HuH-7 (cell line): ENCODE data around the gene RFC2.
"Not testable (repeated sequence)": the region's sequence is repeated elsewhere in the genome, so short reads cannot be mapped to it uniquely, and the experiment has no call there.

Source experiments
- DNase-seq: peaks from one replicate; pipeline ENCODE4 v3.0.0; 2011; ENCODE audit warnings: low spot score

The RFC2 gene

DNA sequence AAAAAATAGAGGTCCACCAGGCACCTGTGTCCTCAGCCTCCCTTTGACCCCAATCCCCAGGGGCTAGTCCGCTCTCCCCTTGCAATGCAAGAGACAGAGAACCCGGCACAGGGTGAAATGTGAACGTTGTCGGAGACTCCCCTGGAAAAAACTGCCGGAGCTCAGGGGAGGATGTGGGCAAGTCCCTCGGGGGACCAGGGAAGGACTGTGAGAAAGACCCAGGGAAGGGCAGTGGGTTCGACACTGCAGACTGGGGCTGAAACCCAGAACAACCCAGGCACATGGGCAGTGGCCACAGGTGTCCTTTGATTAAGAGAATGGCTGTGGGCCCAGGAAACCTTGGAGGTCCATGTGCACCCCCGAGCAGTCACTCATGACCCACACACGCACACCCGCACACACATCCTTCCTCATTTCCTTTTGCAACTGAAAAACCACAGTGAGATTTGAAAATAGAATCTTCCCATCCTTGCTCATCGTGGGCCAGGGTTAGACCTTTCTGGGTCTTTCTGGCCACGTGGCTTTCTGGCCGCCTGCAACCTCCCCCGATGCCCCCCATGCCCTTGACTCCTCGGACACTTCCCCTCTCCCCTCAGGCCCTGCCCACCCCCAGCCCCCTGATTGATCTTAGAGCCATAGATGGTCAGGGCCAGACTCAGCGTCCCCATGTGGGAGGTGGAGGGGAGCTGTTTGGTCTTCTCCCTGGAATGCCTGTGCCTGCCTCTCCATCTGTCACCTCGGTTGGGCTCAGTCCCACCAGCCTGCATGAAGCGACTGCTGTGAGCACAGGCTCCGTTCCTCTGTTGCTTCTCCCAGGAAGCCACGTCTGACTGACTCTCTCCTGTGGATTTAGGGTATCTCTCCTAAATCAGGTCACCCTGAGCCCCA, 36.5 kb downstream of the RFC2 start:
- no peak for DNase-seq

DNA sequence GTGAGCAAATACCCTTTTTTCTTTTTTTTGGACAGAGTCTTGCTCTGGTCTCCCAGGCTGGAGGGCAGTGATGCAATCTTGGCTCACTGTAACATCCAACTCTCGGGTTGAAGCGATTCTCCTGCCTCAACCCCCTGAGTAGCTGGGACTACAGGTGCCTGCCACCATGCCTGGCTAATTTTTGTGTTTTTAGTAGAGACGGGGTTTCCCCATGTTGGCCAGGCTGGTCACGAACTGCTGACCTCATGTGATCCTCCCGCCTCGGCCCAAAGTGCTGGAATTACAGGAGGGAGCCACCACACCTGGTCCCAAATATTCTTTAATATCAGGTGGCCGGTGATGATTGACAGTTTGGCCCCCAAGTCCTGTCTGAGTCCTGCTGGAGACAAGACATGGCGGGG, 37.8 kb downstream of the RFC2 start:
- no peak for DNase-seq

DNA sequence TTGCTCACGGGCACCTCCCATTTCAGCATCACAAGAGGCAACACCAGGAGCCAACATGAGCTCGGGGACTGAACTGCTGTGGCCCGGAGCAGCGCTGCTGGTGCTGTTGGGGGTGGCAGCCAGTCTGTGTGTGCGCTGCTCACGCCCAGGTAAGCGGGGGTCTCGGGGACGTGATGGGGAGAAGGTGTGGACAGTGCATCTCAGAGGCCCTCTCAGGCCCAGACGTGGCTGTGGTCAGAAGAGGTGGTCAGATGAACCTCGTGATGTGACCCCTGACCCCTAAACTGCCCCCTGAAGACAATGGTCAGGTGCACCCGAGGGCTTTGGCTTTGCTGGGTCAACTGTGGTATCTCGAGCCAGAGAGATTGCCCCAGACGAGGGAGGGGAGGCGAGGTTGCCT, 38.3 kb downstream of the RFC2 start:
- no peak for DNase-seq

DNA sequence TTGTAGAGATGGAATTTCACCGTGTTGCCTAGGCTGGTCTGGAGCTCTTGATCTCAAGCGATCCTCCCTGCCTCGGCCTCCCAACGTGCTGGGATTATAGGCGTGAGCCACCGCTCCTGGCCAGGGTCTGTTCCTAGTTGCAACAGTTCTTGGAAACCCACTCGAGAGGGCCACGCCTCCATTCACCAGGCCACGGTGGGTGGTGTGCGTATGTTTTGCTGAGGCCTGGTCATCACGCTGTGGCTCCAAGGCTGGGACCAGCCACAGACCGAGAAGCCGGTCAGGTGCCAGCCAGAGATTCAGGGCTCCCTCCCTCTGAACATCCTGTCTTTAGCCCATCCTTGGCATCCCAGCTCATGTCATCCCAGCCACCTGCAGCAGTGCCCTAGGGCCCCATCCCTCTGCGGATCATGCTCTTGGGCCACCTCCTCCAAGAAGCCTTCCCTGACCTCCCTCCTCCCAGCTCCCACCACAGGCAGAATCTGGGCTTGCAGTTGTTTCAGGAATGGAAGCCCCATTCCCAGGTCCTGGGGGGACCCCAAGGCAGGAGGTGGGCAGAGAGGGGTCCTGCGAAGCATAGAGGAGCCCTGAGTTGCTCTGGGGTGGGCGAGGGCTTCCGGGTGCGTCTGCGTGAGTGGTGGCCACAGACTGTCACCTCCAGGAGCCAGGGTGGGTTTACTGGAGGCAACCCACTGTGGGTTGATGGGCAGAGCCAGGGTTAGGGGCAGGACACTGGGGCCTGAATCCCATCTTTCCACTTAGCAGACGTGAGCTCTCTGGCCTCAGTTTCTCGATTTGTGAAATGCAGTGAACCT, 39.2 kb downstream of the RFC2 start:
- DNase-seq = no peak

DNA sequence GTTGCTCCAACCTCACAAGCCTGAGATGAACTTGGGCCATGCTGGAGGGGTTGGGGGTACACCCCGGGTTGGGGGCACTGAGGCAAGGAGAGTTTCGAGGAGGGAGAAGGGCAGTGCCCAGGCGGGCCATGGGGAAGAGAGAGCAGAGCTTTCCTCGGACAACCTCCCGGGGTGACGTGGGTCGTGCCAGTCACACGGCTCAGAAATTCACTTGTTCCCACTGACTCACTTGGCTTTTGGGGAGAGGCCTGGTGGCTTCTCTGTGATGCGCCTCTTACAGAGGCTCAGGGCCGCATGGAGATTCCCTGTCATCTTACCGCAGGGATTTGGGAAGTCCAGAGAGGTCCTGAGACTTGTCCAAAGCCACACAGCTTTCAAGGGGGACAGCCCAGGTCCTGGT, 41.5 kb downstream of the RFC2 start:
- no peak for DNase-seq

DNA sequence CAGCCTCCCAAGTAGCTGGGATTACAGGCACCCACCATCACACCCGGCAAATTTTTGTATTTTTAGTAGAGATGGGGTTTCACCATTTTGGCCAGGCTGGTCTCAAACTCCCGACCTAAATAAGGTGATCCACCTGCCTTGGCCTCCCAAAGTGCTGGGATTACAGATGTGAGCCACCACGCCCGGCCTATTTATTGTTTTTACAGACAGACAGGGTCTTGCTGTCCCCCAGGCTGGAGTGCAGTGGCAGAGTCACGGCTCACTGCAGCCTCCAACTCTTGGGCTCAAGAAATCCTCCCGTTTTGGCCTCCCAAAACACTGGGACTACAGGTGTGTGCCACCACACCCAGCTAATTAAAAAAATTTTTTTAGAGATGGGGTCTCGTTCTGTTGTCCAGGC, 46.0 kb downstream of the RFC2 start:
- not testable (repeated sequence) for DNase-seq

DNA sequence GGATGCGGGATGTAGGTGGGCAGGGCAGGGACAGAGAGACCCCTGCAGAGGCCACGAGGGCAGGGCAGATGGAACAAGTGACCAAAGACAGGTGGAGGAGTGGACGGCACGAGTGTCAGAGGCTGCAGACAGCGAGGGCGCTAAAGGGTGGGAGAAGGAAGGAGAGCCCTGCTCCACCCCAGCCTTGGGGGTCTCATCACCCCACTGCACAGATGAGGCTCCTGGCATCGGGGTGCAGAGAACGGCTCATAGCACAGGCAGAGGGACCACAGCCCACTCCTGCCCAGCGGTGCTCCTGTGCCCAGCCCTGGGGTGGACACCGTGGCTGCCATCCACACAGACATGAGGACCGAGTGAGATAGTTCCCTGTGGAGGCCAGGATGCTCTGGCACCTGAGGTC, 46.6 kb downstream of the RFC2 start:
- DNase-seq = no peak

DNA sequence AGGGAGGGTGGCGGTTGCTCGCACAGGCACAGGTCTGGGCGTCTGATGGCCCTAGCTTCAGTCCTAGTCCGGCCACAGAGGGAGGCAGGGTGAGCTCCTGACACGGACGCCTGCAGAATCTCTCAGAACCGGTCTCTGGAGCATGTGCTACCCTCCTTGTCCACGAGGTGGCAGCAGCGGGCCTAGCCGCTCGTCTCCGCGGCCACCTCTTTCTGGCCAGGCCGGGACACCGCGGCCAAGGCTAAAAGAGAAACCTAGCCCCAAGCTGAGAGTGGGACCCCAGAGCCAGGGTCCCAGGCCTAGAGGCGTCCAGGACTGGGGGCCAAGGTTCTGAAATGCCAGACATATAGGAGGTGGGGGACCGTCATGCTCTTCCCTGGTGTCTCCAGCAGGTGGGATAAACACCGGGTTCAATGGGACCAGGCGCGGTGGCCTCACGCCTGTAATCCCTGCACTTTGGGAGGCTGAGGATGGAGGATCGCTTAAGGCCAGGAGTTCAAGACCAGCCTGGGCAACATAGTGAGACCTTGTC, 47.5 kb downstream of the RFC2 start:
- DNase-seq = peak; percentile 77

DNA sequence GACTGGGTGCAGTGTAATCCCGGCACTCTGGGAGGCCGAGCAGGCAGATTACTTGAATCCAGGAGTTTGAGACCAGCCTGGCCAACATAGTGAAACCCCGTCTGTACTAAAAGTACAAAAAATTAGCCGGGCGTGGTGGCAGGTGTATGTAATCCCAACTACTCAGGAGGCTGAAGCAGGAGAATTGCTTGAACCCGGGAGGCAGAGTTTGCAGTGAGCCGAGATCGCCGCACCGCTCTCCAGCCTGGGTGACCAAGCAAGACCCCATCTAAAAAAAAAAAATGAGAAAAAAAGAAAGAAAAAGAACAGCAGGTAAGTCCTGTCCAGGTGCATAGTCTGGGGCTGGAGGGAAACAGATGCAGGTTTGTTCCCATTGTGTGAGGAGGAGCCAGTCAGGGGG, 48.1 kb downstream of the RFC2 start:
- DNase-seq = not testable (repeated sequence)

DNA sequence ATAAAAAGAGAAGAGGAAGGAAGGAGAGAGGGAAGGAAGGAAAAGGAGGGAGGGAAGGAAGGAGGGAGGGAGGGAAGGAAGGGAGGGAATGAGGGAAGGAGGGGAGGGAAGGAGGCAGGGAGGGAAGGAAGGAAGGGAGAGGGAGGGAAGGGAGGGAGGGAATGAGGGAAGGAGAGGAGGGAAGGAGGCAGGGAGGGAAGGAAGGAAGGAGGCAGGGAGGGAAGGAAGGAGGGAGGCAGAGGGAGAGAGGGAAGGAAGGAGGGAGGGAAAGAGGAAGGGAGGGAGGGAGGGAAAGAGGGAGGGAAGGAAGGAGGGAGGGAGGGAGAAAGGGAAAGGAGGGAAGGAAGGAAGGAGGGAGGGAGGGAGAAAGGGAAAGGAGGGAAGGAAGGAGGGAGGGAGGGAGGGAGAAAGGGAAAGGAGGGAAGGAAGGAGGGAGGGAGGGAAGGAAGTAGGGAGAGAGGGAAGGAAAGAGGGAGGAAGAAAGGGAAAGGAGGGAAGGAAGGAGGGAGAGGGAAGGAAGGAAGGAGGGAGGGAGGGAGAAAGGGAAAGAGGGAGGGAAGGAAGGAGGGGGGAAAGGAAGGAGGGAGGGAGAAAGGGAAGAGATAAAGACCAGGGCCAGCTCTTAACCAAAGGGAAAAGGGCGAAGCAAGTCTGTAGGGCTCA, 50.1 kb downstream of the RFC2 start:
- DNase-seq = no peak

DNA sequence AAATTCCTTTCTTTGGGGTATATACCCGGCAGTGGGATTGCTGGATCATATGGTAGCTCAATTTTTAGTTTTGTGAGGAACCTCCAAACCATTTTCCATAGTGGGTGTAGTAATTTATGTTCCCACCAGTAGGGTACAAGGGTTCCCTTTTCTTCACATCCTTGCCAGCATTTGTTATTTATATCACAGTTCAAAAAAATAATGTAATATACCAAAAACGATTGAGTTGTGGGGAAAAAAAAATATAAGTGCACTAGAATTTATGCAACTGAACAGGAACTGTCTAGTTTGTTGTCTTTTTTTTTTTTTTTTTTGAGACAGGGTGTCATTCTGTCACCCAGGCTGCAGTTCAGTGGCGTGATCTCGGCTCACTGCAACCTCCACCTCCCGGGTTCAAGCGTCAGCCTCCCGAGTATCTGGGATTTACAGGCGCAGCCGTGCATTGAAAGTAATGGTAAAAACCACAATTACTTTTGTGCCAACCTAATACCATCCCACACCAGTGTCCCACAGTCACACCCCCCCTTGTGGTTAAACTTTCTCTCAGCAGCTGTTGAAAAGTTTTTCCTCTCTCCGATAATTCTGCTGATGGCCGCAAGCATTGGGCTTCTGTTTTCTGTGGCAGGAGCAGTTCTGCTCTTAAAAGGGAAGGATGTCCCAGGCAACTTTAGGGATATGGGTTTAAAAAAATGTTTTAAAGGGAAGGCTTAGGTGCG, 51.2 kb downstream of the RFC2 start:
- DNase-seq = peak; percentile 36

DNA sequence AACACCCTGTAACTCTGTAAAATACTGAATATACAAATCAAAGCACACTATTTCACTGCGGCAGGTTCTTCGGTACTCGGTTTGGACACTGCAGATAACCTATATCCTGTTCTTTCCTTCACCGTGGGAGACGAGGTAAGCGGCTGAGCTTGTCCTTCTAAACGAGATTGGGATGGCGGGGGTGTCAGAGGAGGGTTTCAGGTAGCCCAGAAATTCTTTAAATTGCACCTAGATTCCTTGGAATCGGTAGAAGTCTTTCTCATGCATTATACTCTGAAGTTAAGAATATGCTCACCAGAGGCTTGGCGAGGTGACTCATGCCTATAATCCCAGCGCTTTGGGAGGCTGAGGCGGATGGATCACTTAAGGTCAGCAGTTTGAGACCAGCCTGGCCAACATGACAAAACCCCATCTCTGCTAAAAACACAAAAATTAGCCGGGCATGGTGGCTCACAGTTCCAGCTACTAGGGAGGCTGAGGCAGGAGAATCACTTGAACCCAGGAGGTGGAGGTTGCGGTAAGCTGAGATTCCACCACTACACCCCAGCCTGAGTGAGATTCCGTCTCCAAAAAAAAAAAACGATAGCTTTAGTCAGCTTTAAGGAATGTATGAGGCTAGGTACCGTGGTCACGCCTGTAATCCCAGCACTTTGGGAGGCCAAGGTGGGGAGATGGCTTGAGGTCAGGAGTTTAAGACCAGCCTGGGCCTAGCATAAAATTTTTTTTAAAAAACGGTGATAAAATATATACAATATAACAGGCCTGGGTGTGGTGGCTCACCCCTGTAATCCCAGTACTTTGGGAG, 54.4 kb downstream of the RFC2 start:
- DNase-seq = no peak

DNA sequence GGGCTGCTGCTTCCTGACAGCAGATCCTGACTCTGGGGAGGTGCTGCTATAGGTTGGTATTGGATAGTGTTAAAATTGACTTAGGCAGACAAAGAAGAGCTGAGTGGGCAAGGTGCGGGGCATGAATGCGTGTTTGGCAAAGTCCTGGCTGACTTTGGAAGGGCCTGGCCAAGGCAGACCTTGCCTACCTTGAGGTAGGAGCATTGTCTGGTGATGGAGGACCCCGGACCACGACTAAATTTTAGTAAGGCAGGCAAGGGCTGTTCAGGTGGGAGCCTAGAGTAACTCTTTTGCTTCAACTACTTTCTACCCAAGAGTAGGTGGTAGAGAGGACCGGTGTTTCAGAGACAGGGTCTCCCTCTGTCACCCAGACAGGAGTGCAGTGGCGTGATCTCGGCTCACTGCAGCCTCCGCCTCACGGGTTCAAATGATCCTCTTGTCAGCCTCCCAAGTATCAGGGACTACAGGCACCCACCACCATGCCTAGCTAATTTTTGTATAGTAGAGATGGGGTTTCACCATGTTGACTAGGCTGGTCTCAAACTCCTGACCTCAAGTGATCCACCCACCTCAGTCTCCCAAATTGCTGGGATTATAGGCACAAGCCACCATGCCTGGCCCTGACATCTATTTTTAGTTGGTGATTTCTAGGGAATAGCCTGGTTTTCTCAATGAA, 56.6 kb downstream of the RFC2 start:
- no peak for DNase-seq

DNA sequence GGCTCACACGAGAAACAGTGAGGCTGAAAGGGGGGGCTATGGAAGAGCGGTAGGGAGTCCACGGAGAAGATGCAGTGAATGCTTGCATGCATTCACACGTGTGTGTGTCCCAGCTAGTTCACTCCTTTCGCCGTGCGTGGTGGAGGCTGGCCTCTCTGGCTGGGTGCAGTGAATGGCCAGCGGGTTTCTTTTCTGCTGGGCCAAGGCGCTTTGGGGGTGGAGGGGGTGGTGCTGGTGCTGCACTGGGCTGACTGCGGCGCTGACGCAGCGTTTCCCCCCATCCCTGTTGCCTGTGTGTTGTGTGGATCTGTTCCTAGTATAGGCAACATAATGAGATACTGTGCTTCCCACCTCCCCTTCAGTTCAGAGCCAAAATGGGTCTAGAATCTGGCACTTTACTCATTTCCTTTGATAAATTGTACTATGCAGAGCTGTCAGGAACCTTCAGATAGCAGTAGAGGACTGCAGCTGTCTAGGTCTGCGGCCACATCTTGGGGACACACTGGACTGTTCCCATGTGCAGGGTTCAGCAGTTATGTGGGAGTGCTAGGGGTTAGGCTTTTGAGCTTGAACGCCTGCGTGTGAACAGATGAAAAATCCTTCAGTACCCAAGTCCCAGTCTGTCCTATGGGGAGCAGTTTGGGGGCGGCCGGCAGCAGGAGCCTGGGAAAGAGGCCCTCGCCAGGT, 58.1 kb downstream of the RFC2 start:
- DNase-seq = not testable (repeated sequence)

DNA sequence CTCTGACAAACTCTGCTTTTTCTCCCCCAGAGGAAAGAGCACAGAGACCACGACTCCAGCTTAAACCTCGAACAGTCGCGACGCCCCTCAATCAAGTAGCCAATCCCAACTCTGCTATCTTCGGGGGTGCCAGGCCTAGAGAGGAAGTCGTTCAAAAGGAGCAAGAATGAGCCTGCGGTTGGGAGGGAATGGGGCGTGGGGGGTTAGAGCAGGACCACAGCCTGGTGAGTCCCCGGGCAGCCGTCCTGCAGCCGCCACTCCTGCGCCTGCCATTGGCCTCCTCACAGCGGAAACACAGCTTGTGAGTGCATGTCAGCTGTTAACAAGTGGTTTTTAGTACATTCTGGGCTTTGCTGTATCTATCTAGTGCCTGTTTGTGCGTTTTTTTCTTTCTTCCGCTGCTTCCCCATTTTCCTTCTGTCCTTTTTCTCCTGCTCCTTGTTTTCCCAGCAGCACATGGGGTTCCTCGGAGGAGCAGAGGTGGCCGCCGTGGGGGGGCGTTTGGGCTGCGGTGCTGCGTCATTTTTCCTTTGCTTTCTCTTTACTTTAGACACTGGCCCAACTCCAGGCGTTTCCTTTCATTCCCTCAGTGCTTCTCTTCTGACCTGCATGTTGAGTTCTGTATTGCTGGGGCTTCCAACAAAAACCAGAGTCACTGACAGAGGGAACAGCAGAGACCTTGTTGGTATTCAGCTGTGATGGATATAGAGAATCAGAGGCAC, 58.9 kb downstream of the RFC2 start:
- not testable (repeated sequence) for DNase-seq

DNA sequence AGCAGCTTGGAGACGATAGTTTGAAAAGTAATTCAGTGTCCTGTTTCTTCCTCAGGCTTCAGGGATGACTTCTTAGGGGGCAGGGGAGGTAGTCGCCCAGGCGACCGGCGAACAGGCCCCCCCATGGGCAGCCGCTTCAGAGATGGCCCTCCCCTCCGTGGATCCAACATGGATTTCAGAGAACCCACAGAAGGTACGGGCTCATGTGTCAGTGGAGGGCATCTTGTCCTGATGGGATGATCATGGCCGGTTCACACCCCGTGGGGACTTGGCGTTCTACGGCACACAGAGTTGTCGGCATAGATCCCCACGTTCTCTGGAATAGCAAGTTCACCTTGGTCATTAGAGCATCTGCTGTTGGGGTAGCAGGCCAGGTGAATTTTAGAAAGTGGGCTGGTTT, 59.5 kb downstream of the RFC2 start:
- no peak for DNase-seq

DNA sequence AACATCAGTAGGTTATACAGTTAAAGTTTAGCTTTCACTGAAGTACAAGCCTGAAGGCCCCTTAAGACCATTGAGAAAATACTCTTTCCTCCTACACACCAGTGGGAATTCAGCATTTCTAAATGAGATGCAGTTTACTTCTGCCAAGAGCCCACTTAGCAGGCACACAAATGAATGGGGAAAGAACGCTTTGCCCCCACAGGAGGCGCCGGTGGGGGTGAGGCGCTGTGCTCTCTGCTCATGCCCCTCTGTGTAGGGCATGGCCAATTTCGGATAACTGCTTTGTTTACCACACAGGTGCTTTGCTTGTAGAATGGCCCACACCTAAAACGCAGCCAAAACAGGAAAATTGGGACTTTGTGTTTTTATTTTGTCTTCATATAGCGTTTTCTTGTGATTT, 60.3 kb downstream of the RFC2 start:
- DNase-seq = no peak

DNA sequence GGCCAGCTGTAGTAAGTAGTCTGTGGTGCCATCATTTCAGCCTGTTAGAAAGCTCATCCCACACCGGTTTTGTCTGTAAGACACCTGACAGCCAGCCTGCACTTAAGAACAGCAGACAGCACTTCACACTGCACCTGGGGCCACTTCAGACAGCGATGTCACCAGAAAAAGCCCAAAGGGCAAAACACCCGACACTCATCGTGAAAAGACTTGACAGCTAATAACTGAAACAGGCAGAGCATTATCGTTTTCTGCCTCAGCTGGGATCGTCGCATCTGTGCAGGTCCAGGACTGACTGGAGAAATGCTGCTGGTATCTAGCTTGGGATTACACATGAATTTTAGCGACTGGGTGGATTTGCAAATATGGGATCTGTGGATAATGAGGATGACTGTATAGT, 61.1 kb downstream of the RFC2 start:
- no peak for DNase-seq

DNA sequence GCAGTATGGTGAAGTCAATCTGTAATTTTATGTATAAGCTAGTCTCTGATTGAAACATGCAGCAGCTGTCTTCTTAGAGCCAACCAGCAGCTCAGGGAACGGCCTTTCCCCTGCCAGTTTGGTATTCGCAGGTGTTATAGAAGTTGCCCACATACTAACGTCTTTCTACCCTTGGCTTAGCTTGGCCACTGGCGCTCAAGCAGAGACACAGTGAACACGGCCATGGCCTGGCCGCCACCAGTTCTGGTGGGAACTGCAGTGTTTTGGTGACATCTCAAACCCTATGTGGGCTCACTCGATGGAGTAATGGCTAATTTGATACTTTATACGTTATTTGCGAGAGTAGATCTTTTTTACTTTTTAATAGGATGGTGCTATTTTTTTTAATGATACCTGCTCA, 63.0 kb downstream of the RFC2 start:
- DNase-seq = no peak
